ENCODE results near the gene DNAH7.

Gene DNAH7

DNA sequence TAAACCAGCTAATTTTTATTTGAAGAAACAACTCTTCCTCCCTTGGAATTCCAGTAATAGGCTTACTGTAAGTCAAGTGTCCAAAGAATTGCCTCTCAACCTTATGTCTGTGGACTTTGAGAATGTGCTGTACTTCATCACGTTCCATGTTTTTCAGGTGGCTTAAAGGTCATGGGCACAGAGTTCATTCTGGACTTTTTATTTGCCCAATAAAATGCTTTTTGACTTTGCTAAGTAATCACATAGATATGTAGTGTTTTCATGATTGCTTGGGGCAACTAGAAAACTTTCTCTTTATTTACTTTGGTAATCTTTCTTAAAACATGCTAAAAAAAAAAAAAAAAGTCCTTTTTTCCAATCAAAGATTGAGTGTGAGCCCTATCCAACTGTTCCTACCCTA is 10.4 kb upstream of the DNAH7 start:
- DNase-seq = no peak

DNA sequence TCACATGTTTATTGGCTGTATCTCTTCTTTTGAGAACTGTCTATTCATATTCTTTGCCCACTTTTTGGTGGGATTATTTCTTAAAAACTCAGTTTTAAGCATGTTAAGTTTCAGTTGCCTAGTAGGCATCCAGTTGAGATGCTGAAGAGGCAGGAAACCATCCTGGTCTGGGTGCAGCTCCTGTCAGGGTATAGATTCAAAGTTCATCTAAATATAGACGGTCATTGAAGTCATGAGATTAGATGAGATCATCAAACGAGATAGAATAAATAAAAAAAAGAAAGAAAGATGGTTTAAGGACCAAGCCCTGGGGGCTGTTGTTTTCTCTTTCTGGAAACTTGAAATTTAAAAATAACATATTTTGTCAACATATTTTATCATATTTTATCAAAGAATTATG is 9.2 kb upstream of the DNAH7 start:
- no peak for DNase-seq

DNA sequence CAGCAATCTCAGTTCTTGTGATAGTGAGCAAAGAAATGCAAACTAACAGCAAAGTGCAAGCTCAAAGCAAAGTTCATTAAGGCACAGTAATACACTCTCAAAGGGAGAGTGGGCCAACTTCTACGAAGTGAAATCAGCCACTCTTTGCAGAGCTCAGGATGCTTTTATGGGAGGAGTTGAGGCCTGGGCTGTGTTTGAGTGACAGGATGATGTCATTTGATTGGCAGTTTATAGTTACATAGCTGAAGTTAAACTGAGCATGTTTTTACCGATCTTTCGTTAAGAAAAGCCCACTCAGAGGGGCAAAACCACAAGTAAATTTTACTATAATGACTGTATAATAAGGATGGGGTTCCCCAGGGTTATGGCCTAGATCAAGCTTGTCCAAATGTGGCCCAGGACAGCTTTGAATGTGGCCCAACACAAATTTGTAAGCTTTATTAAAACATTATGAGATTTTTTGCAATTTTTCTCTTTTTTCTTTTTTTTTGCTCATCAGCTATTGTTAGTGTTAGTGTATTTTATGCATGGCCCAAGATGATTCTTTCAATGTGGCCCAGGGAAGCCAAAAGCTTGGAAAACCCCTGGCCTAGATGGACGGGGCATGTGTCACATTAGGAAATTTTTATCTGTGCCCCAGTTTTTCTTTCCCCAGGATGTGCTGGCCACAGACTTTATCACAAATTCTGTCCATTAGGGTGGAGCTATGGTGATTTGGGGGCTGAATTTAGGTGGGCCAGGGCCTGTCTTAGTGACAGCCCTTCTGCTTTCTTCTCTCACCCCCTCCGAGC is 8.3 kb upstream of the DNAH7 start:
- DNase-seq = no peak

DNA sequence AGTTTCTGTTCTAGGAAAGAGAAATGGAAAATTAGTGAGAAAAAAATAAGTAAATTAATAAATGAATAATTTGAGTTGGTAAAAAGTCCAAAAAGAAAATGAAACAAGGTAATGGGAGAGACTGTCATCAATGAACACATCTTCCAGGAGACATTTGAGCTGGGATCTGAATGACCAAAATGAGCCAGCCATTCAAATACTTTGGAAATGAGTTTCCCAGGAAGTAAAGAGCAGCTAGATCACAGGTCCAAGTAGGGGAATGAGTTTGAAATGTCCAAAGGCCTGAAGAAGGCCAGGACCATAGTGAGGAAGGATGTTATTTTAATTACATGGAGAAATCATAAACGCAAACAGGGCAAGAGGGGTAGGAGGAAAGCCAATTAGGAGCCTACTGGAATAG is 6.6 kb upstream of the DNAH7 start:
- DNase-seq = no peak

DNA sequence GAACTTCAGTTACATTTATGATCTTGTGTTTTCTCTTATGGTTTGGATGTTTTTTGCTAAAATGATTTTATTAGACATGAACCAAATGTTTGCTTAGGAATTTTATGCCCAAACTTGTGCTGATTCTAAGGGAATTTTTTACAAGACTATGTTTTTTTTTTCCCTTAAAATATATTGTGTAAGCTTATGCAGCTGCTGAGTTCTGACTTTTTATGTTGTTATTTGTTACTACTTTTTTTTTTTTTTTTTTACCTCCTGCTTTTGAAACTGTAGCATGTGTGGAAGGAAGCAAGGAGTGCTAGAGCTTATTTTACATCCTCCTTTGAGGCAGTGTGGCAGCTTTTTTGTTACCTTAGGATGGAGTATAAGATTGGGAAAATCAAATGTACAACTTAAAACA is 6.0 kb upstream of the DNAH7 start:
- no peak for DNase-seq

DNA sequence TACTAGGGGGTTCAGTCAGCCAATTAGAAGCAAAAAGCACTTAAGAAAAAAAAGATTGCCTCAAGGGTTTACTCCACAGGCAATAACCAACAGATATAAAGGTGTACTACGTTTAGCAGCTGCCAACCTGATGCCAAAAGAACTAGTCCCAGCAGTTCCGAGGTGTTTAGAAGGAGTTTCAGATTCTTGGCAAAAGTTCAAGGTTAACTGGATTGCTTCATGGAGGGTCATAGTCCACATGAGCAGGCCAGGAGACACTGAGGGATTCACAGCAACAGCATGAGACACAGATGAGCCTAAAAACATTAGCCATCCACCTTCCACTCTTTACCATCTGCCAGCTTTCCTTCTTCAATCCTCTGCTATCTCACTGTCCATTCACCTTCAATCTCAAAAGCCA is 4.9 kb upstream of the DNAH7 start:
- no peak for DNase-seq

DNA sequence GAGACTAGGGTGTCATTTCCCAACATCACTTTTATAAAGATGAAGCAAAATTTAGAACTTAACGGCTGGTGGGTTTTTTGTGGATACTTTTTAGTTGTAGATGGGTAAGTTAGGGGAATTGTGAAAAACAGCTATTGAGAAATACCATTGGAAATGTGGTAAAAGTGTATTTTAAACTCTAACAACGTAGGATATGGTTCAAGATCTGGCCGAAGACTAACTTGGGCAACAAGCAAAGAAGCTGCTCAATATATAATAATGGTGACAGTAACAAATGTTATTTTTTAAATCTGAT is 1.6 kb downstream of the DNAH7 start:
- DNase-seq = no peak

DNA sequence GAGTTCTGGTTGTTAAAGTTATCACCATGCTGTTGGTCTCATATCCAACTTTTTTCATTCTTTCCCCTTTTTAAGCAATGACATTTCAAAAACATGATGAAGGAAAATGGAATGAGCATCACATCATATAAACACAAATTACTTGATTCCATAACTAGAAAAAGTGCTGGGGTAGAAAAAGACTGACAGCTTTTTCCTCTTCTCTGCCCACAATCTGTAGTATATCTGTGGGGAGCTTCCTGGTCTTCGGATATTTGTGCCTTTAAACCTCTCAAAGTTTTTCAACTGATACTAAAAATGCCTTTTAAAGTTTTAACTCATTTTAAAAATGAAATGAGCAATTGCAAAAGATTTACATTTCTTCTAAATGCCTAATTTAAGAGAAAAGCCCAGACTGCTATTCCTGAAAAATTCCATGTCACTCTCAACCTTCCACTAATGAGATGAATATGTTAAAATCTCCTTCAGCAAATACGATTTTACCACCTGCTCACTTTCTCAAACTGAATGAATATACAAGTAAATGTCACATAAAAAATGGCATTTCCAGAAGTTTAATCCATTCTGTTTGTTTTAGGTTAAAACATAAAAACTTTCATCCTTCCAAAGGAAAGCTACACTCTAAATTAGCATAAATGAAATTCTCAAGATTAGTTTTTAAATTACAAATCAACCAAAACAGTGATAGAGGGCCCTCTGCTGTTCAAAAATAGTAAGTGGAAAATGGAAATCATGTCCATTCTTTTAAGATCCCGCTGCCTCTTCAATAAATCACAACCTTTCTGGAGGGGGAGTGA is 2.1 kb downstream of the DNAH7 start:
- DNase-seq = no peak

DNA sequence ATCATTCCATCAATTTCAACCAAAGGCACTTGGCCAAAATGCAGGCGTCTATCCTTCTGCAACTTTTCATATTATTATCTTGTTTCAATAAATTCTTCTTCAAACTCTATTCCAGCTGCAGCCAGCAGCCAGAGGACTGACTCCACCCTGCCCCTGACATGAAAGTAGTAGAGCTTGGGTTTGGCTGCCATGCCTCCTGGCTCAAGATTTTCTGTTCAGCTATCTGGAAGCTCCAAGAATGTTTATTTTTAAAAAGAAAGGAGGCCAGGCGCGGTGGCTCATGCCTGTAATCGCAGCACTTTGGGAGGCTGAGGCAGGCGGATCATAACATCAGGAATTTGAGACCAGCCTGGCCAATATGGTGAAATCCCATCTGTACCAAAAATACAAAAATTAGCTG is 4.9 kb downstream of the DNAH7 start:
- DNase-seq = no peak

DNA sequence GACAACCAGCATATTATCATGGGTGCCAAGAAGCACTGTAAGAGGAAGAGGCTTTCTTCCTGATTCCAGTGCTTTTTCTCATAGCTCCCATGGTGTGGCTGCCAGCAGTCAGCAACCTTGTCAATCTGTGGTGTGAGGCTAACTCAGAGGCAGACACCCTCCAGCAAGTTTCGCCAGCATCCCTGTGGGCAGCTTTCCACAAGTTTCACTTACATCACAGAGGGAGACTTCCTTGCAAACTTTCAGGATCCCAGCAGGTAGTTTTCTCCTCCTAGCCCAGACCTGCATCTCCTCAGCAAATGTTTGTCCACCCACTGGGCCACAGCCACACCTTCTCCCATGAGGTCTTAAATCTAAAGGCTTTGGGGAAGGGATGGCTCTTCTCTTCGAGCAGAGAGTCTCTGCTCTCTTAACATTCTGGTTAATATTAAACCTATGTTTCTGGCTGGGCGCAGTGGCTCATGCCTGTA is 9.1 kb downstream of the DNAH7 start:
- DNase-seq = no peak

DNA sequence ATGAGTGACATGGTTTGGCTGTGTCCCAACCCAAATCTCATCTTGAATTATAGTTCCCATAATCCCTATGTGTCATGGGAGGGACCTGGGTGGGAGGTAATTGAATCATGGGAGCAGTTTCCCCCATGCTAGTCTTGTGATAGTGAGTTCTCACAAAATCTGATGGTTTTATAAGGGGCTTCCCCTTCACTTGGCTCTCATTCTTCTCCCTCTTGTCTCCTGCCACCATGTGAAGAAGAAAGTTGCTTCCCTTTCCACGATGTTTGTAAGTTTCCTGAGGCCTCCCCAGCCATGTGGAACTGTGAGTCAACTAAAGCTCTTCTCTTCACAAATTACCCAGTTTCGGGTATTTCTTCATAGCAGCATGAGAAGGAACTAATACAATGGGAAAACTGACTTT is 14.0 kb downstream of the DNAH7 start:
- DNase-seq = no peak

DNA sequence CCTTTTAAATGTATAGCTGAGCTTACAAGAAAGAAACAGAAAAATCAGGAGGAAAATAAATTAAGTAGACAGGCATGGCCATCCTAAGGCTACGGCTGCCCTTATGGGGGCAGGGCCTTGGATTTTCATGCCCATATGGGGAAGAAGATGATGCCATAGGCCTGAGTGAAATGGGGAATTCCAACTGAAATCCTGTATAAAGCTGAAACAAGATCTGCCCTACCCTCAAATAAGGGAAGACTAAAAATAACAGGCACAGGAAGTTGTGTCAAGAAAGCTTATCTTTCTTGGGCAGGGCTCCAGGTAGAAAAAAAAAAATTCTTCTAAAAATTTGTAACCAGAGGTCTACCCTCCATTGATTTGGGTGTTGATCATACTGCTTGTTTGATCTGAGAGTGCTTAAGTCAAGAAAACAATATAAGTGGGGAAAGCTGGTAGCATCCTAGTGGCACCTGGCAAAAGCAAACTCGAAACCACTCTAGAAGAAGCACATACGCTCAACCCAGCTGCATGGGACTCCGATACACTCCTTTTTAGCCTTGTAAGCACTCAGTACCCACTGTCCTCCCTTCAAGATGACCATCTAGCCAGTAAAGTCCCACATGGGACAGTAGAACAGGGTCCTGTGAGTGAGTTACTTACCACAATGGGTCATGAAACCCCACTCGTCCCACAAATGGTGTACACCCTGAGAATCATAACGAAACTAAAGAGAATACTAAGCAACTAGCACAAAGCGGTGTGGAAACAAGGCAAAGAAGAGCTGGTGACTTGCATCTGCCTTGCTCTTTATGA is 22.3 kb downstream of the DNAH7 start:
- DNase-seq = no peak

DNA sequence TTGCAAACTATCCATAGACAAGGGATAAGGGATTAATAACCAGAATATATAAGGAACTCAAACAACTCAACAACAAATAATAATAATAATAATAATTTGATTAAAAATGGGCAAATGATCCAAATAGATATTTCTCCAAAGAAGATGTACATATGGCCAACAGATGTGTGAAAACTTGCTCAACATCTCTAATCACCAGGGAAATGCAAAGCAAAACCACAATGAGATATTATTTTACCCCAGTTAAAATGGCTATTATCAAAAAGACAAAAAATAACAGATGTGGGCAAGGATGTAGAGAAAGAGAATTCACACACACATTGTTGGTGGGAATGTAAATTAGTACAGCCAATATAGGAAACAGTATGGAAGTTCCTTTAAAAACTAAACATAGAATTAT is 26.9 kb downstream of the DNAH7 start:
- DNase-seq = no peak

DNA sequence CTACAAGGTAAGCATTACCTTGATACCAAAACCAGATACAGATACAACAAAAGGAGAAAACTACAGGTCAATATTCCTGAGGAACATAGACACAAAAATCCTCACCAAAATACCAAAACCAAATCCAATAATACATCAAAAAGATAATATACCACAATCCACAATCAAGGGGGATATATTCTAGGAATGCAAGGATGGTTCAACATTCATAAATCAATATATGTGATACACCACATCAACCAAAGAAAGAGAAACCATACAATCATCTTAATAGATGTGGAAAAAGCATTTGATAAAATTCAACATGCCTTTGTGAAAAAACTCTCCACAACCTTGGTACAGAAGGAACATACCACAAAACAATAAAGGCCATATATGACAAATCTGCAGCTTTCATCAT is 28.4 kb downstream of the DNAH7 start:
- no peak for DNase-seq

DNA sequence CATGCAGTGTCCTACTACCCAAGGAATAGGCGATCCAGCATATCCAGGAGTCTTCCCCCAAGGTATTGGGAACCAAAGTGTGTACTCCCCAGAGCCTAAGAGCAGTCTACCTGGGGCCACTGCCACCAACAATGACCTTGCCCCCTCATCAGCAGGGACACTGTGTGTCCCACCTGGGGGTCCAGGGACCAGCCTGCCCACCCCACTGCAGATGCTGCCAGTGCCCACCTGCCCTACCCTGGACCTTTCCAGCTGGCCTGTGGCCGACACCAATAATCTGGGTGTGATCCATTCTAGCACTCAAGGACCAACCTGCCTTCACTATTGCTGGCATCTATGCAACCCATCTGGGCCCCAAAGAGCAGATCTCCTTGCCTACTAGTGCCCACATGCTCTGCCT is 32.2 kb downstream of the DNAH7 start:
- no peak for DNase-seq

DNA sequence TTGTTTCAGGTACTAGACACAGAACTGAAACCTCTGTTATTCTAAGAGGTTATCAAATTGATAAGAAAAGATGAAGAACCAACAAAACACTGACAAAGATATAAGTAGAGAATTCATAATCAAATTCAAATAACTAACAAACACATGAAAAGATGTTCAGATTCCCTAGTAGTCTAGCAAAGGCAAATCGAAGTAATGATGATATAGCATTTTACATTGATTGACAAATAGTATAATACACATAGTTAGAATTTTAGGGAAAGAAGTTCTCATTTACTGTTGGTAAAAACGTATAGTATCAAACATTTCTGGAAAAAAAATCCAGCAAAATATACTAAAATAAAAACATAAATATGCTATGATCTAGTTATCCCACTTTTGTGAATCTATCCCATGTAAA is 50.6 kb downstream of the DNAH7 start:
- DNase-seq = no peak

DNA sequence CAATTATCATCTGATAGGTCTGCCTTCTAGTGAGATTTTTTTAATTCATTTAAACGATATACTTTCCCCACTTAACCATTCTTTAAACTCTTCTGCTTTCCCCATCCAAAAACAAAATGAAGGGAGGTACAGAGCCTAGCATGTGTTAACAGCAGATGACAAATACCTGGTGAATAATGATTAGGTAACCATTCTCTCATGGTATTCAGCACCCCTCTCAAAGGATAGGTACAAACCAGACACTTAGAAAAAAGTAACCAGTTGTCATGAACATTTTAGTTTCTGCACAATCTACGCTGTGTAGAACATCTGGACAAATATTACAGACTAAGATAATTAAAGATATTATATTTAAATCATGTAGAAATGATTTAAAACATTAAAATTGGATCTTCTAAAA is 56.3 kb downstream of the DNAH7 start:
- DNase-seq = no peak

DNA sequence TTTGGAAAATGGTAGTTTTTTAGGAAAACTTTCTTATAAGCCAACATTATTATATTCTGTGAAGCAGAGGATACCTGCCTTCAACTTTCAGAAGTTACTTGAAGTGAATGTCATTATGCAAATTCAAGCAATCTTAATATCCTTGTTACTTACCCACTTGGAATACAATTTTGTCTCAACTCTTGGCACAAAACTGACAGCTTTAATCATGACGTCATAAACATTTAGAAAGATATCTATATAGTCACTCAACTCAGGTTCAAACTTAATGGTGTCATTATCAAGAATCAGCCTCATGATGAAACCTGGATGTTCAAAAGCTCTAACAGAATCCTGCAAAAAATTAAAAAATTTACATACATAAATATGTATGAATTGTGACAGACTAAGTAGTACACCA is 68.1 kb downstream of the DNAH7 start:
- DNase-seq = no peak

DNA sequence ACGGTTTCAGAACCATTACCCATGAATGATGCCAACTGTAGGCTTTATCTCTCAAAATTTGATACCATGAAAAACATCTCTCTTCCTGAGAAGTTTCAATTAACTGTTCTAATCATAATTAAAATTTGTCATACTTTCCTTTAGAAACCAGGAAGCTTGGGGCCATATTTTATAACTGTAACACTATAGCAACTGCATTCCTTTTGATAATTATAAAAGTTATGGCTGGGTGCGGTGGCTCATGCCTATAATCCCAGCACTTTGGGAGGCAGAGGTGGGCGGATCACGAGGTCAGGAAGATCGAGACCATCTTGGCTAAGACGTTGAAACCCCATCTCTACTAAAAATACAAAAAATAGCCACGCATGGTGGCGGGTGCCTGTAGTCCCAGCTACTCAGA is 70.6 kb downstream of the DNAH7 start:
- DNase-seq = no peak

DNA sequence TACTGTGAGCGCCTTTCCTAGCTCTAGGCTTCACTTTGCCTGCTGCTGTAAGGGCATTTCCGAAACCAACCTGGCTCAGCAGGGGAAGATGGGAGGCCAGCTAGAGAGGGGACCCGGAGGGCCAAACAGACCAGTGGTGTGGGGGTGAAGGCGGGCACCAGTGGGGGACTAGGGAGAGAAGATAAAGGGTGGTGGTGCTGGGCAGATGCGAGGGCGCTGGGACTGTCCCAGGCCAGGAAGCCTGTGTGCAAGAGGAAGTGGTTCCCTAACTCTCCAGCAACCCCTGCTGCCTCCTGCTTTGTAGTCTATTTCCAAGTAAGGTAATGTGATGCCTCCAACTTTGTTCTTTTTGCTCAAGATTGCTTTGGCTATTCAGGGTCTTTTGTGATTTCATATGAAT is 73.1 kb downstream of the DNAH7 start:
- no peak for DNase-seq

DNA sequence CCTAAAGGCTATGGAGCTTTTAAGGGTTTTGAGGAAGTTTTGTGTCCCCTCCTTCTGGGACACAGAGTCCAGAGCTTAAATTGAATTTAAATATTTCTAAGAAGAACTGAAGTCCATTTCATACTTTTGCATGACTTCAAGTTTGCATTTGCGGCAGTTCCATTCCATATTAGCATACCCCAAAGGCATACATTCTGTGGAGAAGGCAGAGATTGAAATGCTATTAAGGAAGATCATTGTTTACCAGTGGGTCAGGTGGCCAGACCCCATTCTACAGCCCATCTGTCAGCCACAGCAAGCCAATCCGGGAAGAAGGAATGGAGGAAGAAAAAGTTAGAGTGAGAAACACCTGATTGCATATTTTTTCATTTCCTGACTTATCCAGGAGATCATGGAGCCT is 75.0 kb downstream of the DNAH7 start:
- no peak for DNase-seq

DNA sequence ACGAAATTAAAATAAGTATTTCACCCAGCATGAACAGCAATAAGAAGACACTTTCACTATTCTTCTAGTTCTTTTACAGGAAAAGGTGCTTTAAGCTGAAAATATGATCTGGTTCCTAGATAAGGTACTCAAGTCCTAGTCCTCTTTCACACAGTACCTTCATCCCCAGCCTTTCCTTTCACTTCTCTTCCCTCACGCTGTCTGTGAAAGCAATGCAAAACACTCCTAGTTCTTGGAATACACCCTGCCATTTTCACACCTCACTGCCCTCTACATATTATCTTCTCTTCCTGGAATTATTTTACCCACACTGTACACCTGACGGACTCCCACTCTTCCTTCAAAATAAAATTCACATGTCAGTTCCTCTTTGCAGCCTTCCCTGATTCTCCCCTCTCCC is 82.9 kb downstream of the DNAH7 start:
- no peak for DNase-seq

All from anterior cingulate cortex (tissue), 58 donors.